Sigmoid colon (tissue), 7 donors: Measurements from ENCODE around the gene BRSK1. TPM values are rescaled to one million over a fixed set of nuclear protein-coding genes. Genes with fewer than 3 reads are reported as not detected.

ENCODE experiments used
- DNase-seq: peaks from one replicate; pipeline ENCODE4 v3.0.0-alpha.2; 2019
- H3K27ac ChIP-seq, 4 donors: fragments of 200-600 bp; sonication (generic); one replicate each; pipeline ENCODE4 v1.5.1; 2016 to 2019; ENCODE audit warnings: mild to moderate bottlenecking in 1 of 4
- H3K27me3 ChIP-seq, 3 donors: fragments of 200-600 bp; sonication (generic); one replicate each; pipeline ENCODE4 v1.5.1; 2019; ENCODE audit warnings: mild to moderate bottlenecking in 1 of 3
- H3K36me3 ChIP-seq, 4 donors: fragments of 200-600 bp; sonication (generic); one replicate each; pipeline ENCODE4 v1.5.1; 2016 to 2019
- H3K4me1 ChIP-seq, 4 donors: fragments of 200-600 bp; sonication (generic); one replicate each; pipeline ENCODE4 v1.5.1; 2017 to 2019
- H3K4me3 ChIP-seq, 4 donors: fragments of 200-600 bp; sonication (generic); one replicate each; pipeline ENCODE4 v1.5.1; 2017 to 2019; ENCODE audit warnings: mild to moderate bottlenecking in 2 of 4, moderate library complexity in 1 of 4
- H3K9me3 ChIP-seq, 4 donors: fragments of 200-600 bp in 3 of 4; sonication (generic) in 3 of 4; one replicate each; pipeline versions ENCODE4 v1.5.1 to v1.6.1; 2013 to 2019
- CTCF ChIP-seq, 4 experiments: fragments of 450-650 bp in 3 of 4; fragments of 200-600 bp in 1 of 4; IDR thresholded peaks; one replicate each; pipeline ENCODE4 v1.5.1; 2016 to 2019; ENCODE audit warnings: antibody characterized with exemption in 4 of 4, mild to moderate bottlenecking in 3 of 4, moderate library complexity in 2 of 4
- EP300 ChIP-seq, 4 donors: sonication (generic); formaldehyde crosslinking; IDR thresholded peaks; one replicate each; pipeline ENCODE4 v1.6.1; 2017; ENCODE audit warnings: antibody characterized with exemption in 4 of 4
- POLR2A ChIP-seq, 2 donors: fragments of 450-650 bp; IDR thresholded peaks; one replicate each; pipeline ENCODE4 v1.6.1; 2016; ENCODE audit warnings: antibody characterized with exemption in 2 of 2, mild to moderate bottlenecking in 2 of 2, moderate library complexity in 2 of 2
- POLR2AphosphoS5 ChIP-seq, 4 donors: sonication (generic); formaldehyde crosslinking; IDR thresholded peaks; one replicate each; pipeline ENCODE4 v1.6.1; 2017; ENCODE audit warnings: antibody characterized with exemption in 4 of 4
- WGBS, 2 donors: extraction: QIAGEN DNeasy Blood & Tissue Kit; methylation state at CpG; one replicate each; pipeline ENCODE4 v1.1.7; 2013; 5-methylcytosine and 5-hydroxymethylcytosine counted together
- intact Hi-C: fragments of 100-400 bp; cut with DNase I; formaldehyde crosslinking; loops from one replicate; pipeline ENCODE4 v1.15.1; 2023
- polyA plus RNA-seq, 3 donors: library from polyadenylated mRNA; stranded (reverse); fragments of 200-250 nt; gene quantifications; one replicate each; pipeline ENCODE4 v1.2.3, GENCODE V29; 2013
- small RNA-seq, 3 donors: library from RNA; depleted of rRNA; stranded (forward); fragments of <200 nt; gene quantifications; one replicate each; pipeline ENCODE3, GENCODE V24; 2016
- total RNA-seq, 4 donors: library from RNA; depleted of rRNA; stranded (reverse); fragments of >200 nt; gene quantifications; one replicate each; pipeline ENCODE4 v1.1.0, GENCODE V29; 2016
- donor health status: healthy with polysubstance abuse.
- donor health status: Bipolar disorder and iron deficiency.
- donor health status: healthy.

Gene BRSK1
- total and polyA plus RNA-seq, 7 donors = 2.9 to 20.6 (median 6.0) TPM; not detected in 1

- H3K27ac ChIP-seq = no peak overlapping the region
- 91% methylated on average over 16 of the region's 16 CpGs for WGBS, 2 donors
- peaks cover 0 to 15% (median 5%) of the 10 kb centered on the region in 3 donors for H3K27me3 ChIP-seq
These were observed 77.1 kb downstream of the BRSK1 start for GRCh38 chr19:55360902-55361301.

More at GRCh38 chr19:55360902-55361301, 77.1 kb downstream of the BRSK1 start:
- Histone ChIP-seq H3K4me1 (no peaks in the 10 kb centered on the region), H3K4me3 (no peak overlapping the region), H3K9me3 (no peaks in the 10 kb centered on the region), H3K36me3 (no peaks in the 10 kb centered on the region)
- no peak for DNase-seq
- intact Hi-C loops = no loop called here
- TF ChIP-seq CTCF (IDR thresholded peaks at IDR 0.05) (no peak), POLR2A (IDR thresholded peaks at IDR 0.05) (no peak), EP300 (IDR thresholded peaks at IDR 0.05) (no peak), POLR2AphosphoS5 (IDR thresholded peaks at IDR 0.05) (no peak)

Small RNA genes within 50 kb of the gene (small RNA-seq; reads per million reads assigned to genes)
- gene MIR6802 (0 to 0.44 (median 0.24) reads per million in 3 donors), gene MIR6803 (0 to 0.06 (median 0) reads per million in 3 donors)

Other genes with a start within 250 kb of the BRSK1 start
- 1 to 10 TPM in 1 of 4 donors, under 1 TPM in 2, not detected in 1; 0.16 to 1.2 (median 0.83) TPM for gene GP6, start 245.7 kb upstream of the BRSK1 start, total RNA-seq
- under 1 TPM in 1 of 3 donors, not detected in 2; 0.28 TPM for gene GP6, start 245.7 kb upstream of the BRSK1 start, polyA plus RNA-seq
- gene RDH13, start 220.8 kb upstream of the BRSK1 start, total RNA-seq = 10 to 100 TPM in 2 of 4 donors, 1 to 10 TPM in 2; 6.9 to 12.1 (median 9.9) TPM
- 10 to 100 TPM in 2 of 3 donors, 1 to 10 TPM in 1; 9.6 to 41.0 (median 24.3) TPM for gene RDH13, start 220.8 kb upstream of the BRSK1 start, polyA plus RNA-seq
- gene EPS8L1, start 208.1 kb upstream of the BRSK1 start, total RNA-seq = under 1 TPM in 1 of 4 donors, not detected in 3; 0.28 TPM
- gene EPS8L1, start 208.1 kb upstream of the BRSK1 start, polyA plus RNA-seq = 10 to 100 TPM; 36.3 to 77.8 (median 37.8) TPM
- 100 to 1,000 TPM; 125 to 222 (median 168) TPM for gene PPP1R12C, start 166.4 kb upstream of the BRSK1 start, total RNA-seq
- 100 to 1,000 TPM in 1 of 3 donors, 10 to 100 TPM in 2; 53.6 to 139 (median 58.9) TPM for gene PPP1R12C, start 166.4 kb upstream of the BRSK1 start, polyA plus RNA-seq
- gene TNNT1, start 134.8 kb upstream of the BRSK1 start, total RNA-seq = 1 to 10 TPM in 1 of 4 donors, not detected in 3; 2.2 TPM
- 10 to 100 TPM in 1 of 3 donors, 1 to 10 TPM in 2; 1.4 to 17.4 (median 2.3) TPM for gene TNNT1, start 134.8 kb upstream of the BRSK1 start, polyA plus RNA-seq
- not detected for gene TNNI3, start 126.3 kb upstream of the BRSK1 start, total RNA-seq
- gene TNNI3, start 126.3 kb upstream of the BRSK1 start, polyA plus RNA-seq = 10 to 100 TPM in 1 of 3 donors, 1 to 10 TPM in 2; 3.6 to 45.5 (median 3.6) TPM
- gene DNAAF3, start 117.4 kb upstream of the BRSK1 start, total RNA-seq = not detected
- 1 to 10 TPM in 1 of 3 donors, not detected in 2; 1.1 TPM for gene DNAAF3, start 117.4 kb upstream of the BRSK1 start, polyA plus RNA-seq
- gene SYT5, start 103.7 kb upstream of the BRSK1 start, total RNA-seq = 1 to 10 TPM in 3 of 4 donors, under 1 TPM in 1; 0.99 to 7.8 (median 2.4) TPM
- 1 to 10 TPM in 2 of 3 donors, under 1 TPM in 1; 0.69 to 9.6 (median 1.6) TPM for gene SYT5, start 103.7 kb upstream of the BRSK1 start, polyA plus RNA-seq
- gene PTPRH, start 74.5 kb upstream of the BRSK1 start, total RNA-seq = 1 to 10 TPM in 3 of 4 donors, under 1 TPM in 1; 0.95 to 4.3 (median 2.0) TPM
- gene PTPRH, start 74.5 kb upstream of the BRSK1 start, polyA plus RNA-seq = 10 to 100 TPM; 31.2 to 61.3 (median 33.3) TPM
- 1 to 10 TPM; 1.1 to 3.6 (median 1.8) TPM for gene TMEM86B, start 55.2 kb upstream of the BRSK1 start, total RNA-seq
- 1 to 10 TPM in 2 of 3 donors, under 1 TPM in 1; 0.69 to 7.9 (median 1.8) TPM for gene TMEM86B, start 55.2 kb upstream of the BRSK1 start, polyA plus RNA-seq
- gene PPP6R1, start 25.0 kb upstream of the BRSK1 start, total RNA-seq = 10 to 100 TPM; 17.1 to 46.8 (median 24.9) TPM
- 10 to 100 TPM; 19.8 to 78.1 (median 22.9) TPM for gene PPP6R1, start 25.0 kb upstream of the BRSK1 start, polyA plus RNA-seq
- 10 to 100 TPM; 19.7 to 30.5 (median 23.8) TPM for gene HSPBP1, start 3.9 kb upstream of the BRSK1 start, total RNA-seq
- 10 to 100 TPM; 31.8 to 62.7 (median 32.4) TPM for gene HSPBP1, start 3.9 kb upstream of the BRSK1 start, polyA plus RNA-seq
- gene TMEM150B, start 41.3 kb downstream of the BRSK1 start, total RNA-seq = 1 to 10 TPM in 3 of 4 donors, not detected in 1; 2.4 to 6.1 (median 4.1) TPM
- gene TMEM150B, start 41.3 kb downstream of the BRSK1 start, polyA plus RNA-seq = 10 to 100 TPM in 2 of 3 donors, 1 to 10 TPM in 1; 8.4 to 18.7 (median 11.8) TPM
- 10 to 100 TPM in 2 of 4 donors, 1 to 10 TPM in 2; 7.5 to 12.7 (median 9.6) TPM for gene KMT5C, start 55.9 kb downstream of the BRSK1 start, total RNA-seq
- gene KMT5C, start 55.9 kb downstream of the BRSK1 start, polyA plus RNA-seq = 10 to 100 TPM in 1 of 3 donors, 1 to 10 TPM in 2; 3.0 to 14.8 (median 3.5) TPM
- gene COX6B2, start 70.7 kb downstream of the BRSK1 start, total RNA-seq = under 1 TPM in 1 of 4 donors, not detected in 3; 0.16 TPM
- gene COX6B2, start 70.7 kb downstream of the BRSK1 start, polyA plus RNA-seq = 1 to 10 TPM in 2 of 3 donors, under 1 TPM in 1; 0.60 to 3.8 (median 1.4) TPM
- gene GARIN5B, start 79.3 kb downstream of the BRSK1 start, total RNA-seq = not detected
- not detected for gene GARIN5B, start 79.3 kb downstream of the BRSK1 start, polyA plus RNA-seq
- gene IL11, start 86.5 kb downstream of the BRSK1 start, total RNA-seq = 1 to 10 TPM in 1 of 4 donors, under 1 TPM in 1, not detected in 2; 0.81 to 4.4 TPM
- under 1 TPM in 1 of 3 donors, not detected in 2; 0.74 TPM for gene IL11, start 86.5 kb downstream of the BRSK1 start, polyA plus RNA-seq
- gene TMEM190, start 92.8 kb downstream of the BRSK1 start, total RNA-seq = not detected
- under 1 TPM in 1 of 3 donors, not detected in 2; 0.26 TPM for gene TMEM190, start 92.8 kb downstream of the BRSK1 start, polyA plus RNA-seq
- gene TMEM238, start 100.3 kb downstream of the BRSK1 start, total RNA-seq = 1 to 10 TPM in 1 of 4 donors, under 1 TPM in 2, not detected in 1; 0.54 to 1.7 (median 0.66) TPM
- under 1 TPM in 2 of 3 donors, not detected in 1; 0.90 to 0.92 TPM for gene TMEM238, start 100.3 kb downstream of the BRSK1 start, polyA plus RNA-seq
- 100 to 1,000 TPM; 253 to 607 (median 503) TPM for gene RPL28, start 101.9 kb downstream of the BRSK1 start, total RNA-seq
- 1,000 to 10,000 TPM; 1,833 to 2,816 (median 2,129) TPM for gene RPL28, start 101.9 kb downstream of the BRSK1 start, polyA plus RNA-seq
- 10 to 100 TPM; 11.8 to 23.9 (median 14.8) TPM for gene UBE2S, start 123.8 kb downstream of the BRSK1 start, total RNA-seq
- 10 to 100 TPM in 2 of 3 donors, 1 to 10 TPM in 1; 6.6 to 32.6 (median 16.2) TPM for gene UBE2S, start 123.8 kb downstream of the BRSK1 start, polyA plus RNA-seq
- gene SHISA7, start 159.3 kb downstream of the BRSK1 start, total RNA-seq = under 1 TPM in 3 of 4 donors, not detected in 1; 0.28 to 0.41 (median 0.36) TPM
- under 1 TPM in 1 of 3 donors, not detected in 2; 0.04 TPM for gene SHISA7, start 159.3 kb downstream of the BRSK1 start, polyA plus RNA-seq
- 100 to 1,000 TPM in 2 of 4 donors, 10 to 100 TPM in 2; 90.3 to 114 (median 101) TPM for gene ISOC2, start 177.6 kb downstream of the BRSK1 start, total RNA-seq
- 100 to 1,000 TPM; 147 to 173 (median 162) TPM for gene ISOC2, start 177.6 kb downstream of the BRSK1 start, polyA plus RNA-seq
- not detected for gene C19orf85, start 180.8 kb downstream of the BRSK1 start, total RNA-seq
- gene C19orf85, start 180.8 kb downstream of the BRSK1 start, polyA plus RNA-seq = under 1 TPM in 1 of 3 donors, not detected in 2; 0.07 TPM
- gene ZNF628, start 192.6 kb downstream of the BRSK1 start, total RNA-seq = 10 to 100 TPM in 1 of 4 donors, 1 to 10 TPM in 3; 1.4 to 15.0 (median 3.7) TPM
- 10 to 100 TPM in 1 of 3 donors, 1 to 10 TPM in 2; 1.8 to 10.1 (median 2.5) TPM for gene ZNF628, start 192.6 kb downstream of the BRSK1 start, polyA plus RNA-seq
- 10 to 100 TPM in 1 of 4 donors, 1 to 10 TPM in 3; 6.4 to 10.5 (median 8.4) TPM for gene NAT14, start 201.2 kb downstream of the BRSK1 start, total RNA-seq
- gene NAT14, start 201.2 kb downstream of the BRSK1 start, polyA plus RNA-seq = 10 to 100 TPM in 1 of 3 donors, 1 to 10 TPM in 2; 1.4 to 13.7 (median 2.4) TPM
- 10 to 100 TPM in 3 of 4 donors, 1 to 10 TPM in 1; 9.9 to 66.7 (median 19.2) TPM for gene SSC5D, start 204.4 kb downstream of the BRSK1 start, total RNA-seq
- gene SSC5D, start 204.4 kb downstream of the BRSK1 start, polyA plus RNA-seq = 1 to 10 TPM in 2 of 3 donors, not detected in 1; 1.2 to 3.8 TPM